Left colon (tissue), 2 donors: ENCODE results near the gene TSACC. TPM values are rescaled to one million over a fixed set of nuclear protein-coding genes. Genes with fewer than 3 reads are reported as not detected.
"Not testable (repeated sequence)": the region's sequence is repeated elsewhere in the genome, so short reads cannot be mapped to it uniquely, and the experiment has no call there.

Experiments used
- ATAC-seq: fragments of 200-7000 bp; cut with Tn5 transposase; one replicate; pipeline ENCODE4 v1.9.1; 2020; ENCODE audit warnings: mild to moderate bottlenecking, moderate library complexity
- DNase-seq, 2 donors: peaks; one replicate each; pipeline ENCODE4 v3.0.0-alpha.2; 2020
- intact Hi-C, 2 donors: fragments of 100-400 bp; cut with DNase I in 1 of 2; cut with micrococcal nuclease in 1 of 2; formaldehyde crosslinking; loops; one replicate each; pipeline versions ENCODE4 v1.11.2 to v1.14.0; 2022; cut with DNase I, micrococcal nuclease
- long read RNA-seq: library from polyadenylated mRNA; unstranded; transcript quantifications from one replicate; pipeline ENCODE4 v2.0.0, GENCODE V29; 2021
- total RNA-seq, 2 donors: library from RNA; stranded (reverse); fragmentation: NEBNext Ultra II Directional; extraction: Animal tissue kit (Norgen Biotek cat#: 25700); gene quantifications; one replicate each; pipeline ENCODE4 v1.2.1, GENCODE V29; 2021
- donor health status: DM: no; HTN: no; CAD: no.
- donor health status: DM: yes; HTN: yes; CAD: no.

TSACC gene
- not detected for total RNA-seq
- long read RNA-seq, result 0 reads

- intact Hi-C loops, result no loop called here
- DNase-seq (peak; percentile 99), ATAC-seq (peak; percentile 93)
Observed at GRCh38 chr1:156338180-156338976, at the start of gene TSACC, which contains the start of gene CCT3. TSACC (plus strand) TSS chr1:156338526; CDS start chr1:156339758, 1,232 bp downstream. CCT3 (minus strand) TSS chr1:156338292; CDS start chr1:156338184, 108 bp downstream.

GRCh38 chr1:156289857-156290256 is 48.5 kb upstream of the TSACC start:
- intact Hi-C loops, result no loop called here
- ATAC-seq (no peak), DNase-seq (no peak)

DNA sequence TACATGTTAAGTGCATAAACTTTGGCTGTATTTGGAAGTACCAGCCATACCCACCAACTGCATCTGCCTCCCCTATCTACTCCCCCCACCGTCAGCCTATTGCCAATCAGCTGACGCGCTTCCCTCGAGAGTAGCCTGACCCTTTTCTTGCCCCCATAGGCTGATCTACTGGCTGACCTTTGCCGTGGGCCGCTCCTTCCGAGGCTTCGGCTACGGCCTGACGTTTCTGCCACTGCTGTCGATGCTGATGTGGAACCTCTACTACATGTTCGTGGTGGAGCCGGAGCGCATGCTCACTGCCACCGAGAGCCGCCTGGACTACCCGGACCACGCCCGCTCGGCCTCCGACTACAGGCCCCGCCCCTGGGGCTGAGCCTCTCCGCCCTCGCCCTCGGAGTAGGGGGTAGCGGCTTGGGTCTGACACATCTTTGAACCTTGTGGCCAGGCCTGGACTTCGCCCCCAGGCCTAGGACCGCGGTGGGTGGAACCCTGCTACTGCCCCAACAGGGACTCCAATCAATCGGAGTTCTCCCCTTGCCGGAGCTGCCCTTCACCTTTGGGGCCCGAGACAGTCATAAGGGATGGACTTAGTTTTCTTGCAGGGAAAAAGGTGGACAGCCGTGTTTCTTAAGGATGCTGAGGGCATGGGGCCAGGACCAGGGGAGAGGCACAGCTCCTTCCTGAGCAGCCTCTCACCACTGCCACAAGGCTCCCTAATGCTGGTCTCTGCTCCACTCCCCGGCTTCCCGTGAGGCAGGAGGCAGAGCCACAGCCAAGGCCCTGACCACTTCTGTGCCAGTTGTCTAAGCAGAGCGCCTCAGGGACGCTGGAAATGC is 46.9 kb upstream of the TSACC start:
- peak; percentile 95 for ATAC-seq
- DNase-seq, result peak; percentile 93 to 94
- intact Hi-C loops, result no loop called here

- DNase-seq (no peak), ATAC-seq (no peak)
- intact Hi-C loops, result no loop called here
Observed at GRCh38 chr1:156293098-156293434, 45.3 kb upstream of the TSACC start.

- intact Hi-C loops, result no loop called here
- no peak for DNase-seq
- ATAC-seq, result no peak
Observed at GRCh38 chr1:156293895-156294294, 44.4 kb upstream of the TSACC start.

DNA sequence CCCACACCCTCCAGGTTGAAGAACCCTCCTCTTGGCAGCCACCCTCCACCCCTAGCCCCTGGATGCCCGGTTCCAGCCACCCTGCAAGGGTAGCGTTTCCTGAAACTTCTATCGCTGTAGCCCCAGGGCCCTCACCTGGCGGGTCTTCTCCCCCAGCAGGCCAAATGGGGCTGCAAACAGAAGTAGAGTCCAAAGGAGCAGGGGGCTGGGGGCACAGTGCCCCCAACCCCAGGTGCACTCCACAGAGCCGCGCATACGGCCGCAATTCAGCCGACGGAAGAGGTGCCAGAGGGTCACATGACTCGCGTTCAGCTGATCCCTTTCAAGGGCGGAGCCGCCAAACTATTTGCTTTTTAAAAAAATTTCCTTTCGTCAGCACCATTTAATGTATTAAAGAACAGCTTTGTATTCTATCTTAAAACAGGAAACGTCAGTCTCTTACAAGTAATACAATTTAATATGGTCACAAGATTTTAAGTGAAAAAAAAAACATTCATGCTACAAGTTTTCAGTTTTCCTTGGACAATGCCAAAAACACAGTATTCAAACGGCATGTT is 42.9 kb upstream of the TSACC start, which contains the start of gene GLMP:
TSS of gene GLMP (minus strand) at position 289 of the 557 bp plus-strand sequence. CDS start at position 255, 34 bp downstream.
- intact Hi-C loops, result no loop called here
- DNase-seq, result peak; percentile 69 to 84
- ATAC-seq, result peak; percentile 62

DNA sequence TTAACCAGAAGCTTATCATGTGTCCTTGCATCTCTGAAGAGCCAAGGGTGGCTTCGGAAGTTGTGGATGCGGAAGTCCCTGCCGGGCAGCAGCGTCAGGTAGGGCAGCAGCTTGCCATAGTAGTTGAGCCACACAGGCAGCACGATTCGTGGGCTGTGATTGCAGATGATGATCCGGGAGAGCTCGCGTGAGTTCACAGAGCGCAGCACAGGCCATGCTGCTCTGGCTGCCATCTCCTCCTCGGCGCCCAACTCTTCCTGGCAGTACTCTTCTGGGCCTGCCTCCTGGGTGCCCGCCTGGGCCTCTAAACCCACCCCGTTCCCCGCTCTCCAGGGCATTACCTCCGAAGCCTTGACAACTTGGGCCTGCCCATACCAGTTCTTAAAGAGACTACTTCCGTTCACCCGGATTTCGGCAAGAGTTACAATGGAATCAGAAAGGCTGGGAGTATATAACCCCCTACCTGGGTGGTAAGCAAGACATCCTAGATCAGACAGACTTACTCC is 39.4 kb upstream of the TSACC start, which contains the start of gene VHLL:
TSS of gene VHLL (minus strand) at position 456 of the 506 bp plus-strand sequence. CDS start at position 338, 118 bp downstream.
- ATAC-seq, result no peak
- intact Hi-C loops, result no loop called here

DNA sequence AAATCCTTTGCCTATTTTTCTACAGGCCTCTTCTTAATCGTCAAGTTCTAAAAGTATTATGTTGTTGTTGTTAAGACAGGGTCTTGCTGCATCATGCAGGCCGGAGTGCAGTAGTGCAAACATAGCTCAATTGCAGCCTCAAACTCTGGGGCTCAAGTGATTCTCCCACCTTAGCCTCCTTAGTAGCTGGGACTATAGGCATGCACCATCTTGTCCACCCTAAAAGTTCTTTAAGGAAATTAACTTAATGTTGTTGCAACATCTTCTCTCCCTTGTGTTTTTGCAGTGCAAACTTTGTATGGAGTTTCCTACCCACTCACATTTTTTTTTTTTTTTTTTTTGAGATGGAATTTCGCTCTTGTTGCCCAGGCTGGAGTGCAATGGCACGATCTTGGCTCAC is 35.1 kb upstream of the TSACC start:
- ATAC-seq (no peak), DNase-seq (no peak)
- intact Hi-C loops, result no loop called here

More for the DNA sequence above, 39.4 kb upstream of the TSACC start, which contains the start of gene VHLL:
- DNase-seq, result no peak

- intact Hi-C loops, result no loop called here
- ATAC-seq (no peak), DNase-seq (no peak)
Observed at GRCh38 chr1:156305215-156305614, 33.1 kb upstream of the TSACC start.

GRCh38 chr1:156308078-156308477 is 30.2 kb upstream of the TSACC start:
- intact Hi-C loops, result no loop called here
- no peak for ATAC-seq
- no peak for DNase-seq

GRCh38 chr1:156310962-156311361 is 27.4 kb upstream of the TSACC start:
- intact Hi-C loops, result no loop called here
- ATAC-seq, result peak; percentile 25
- DNase-seq, result no peak

DNA sequence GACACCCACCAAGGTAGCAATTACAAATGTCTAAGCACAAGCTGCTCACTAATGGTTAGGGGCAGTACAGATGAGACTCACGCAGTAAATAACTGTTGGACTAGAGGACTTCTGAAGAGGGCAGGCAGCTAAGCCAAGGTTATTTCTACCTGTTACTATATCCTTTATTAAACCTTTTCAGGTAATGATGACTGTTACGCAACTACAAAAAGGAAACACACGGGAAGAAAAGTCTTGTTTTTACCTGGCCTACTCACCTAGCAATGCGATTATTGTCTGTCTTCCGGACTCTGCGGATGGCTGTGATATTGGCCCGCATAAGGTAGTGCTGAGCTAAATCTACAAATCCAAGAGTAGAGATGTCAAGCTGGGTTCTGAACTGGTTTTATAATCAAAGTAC is 21.4 kb upstream of the TSACC start:
- intact Hi-C loops, result no loop called here
- DNase-seq (no peak), ATAC-seq (no peak)

DNA sequence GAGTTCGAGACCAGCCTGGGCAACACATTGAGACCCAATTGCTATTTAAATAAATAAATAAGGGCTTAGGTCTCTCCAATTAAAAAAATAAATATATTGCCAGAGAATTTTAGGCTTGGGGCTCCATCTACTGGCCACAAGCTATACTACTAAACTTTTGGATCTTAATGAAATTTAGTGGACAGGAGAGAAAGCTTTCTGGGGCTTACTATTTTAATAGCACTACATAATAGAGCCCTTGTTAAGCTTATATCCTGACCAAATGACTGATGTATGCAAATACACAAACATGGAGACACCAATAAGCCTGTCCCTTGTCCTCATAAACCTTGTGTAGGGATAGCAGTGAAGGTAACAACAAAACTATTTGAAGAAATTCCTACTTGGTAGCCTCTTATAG is 18.7 kb upstream of the TSACC start:
- intact Hi-C loops, result no loop called here
- ATAC-seq (no peak), DNase-seq (no peak)

DNA sequence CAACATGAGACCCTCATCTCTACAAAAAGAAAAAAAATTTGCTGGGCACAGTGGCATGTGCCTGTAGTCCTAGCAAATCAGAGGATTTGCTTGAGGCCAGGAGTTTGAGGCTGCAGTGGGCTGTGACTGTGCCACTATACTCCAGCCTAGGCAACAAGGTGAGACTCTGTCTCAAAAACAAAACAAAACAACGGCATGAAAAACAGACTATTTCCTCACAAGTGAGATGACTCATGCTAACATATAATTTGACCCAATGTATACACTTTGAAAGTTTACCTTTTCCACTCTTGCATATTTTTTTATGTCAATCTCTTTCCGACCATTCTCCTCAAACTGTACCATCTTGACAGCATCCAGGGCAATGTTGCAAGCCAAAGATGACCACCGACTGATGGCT is 17.8 kb upstream of the TSACC start:
- no peak for DNase-seq
- intact Hi-C loops, result no loop called here
- ATAC-seq, result no peak

DNA sequence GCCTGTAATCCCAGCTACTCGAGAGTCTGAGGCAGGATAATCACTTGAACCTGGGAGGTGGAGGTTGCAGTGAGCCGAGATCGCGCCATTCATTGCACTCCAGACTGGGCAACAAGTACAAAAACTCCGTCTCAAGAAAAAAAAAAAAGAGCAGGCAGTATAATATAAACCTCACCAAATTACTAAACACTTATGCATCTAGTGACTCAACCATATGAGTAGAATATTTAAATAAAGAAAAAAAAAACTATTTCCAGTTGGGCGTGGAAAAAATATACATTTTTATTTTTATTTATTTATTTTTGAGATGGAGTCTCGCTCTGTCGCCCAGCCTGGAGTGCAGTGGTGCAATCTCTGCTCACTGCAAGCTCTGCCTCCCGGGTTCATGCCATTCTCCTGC is 15.1 kb upstream of the TSACC start:
- intact Hi-C loops, ATAC-seq, DNase-seq: not testable (repeated sequence)

GRCh38 chr1:156336242-156336641 is 2.1 kb upstream of the TSACC start:
- no peak for ATAC-seq
- intact Hi-C loops, result no loop called here
- DNase-seq, result no peak

DNA sequence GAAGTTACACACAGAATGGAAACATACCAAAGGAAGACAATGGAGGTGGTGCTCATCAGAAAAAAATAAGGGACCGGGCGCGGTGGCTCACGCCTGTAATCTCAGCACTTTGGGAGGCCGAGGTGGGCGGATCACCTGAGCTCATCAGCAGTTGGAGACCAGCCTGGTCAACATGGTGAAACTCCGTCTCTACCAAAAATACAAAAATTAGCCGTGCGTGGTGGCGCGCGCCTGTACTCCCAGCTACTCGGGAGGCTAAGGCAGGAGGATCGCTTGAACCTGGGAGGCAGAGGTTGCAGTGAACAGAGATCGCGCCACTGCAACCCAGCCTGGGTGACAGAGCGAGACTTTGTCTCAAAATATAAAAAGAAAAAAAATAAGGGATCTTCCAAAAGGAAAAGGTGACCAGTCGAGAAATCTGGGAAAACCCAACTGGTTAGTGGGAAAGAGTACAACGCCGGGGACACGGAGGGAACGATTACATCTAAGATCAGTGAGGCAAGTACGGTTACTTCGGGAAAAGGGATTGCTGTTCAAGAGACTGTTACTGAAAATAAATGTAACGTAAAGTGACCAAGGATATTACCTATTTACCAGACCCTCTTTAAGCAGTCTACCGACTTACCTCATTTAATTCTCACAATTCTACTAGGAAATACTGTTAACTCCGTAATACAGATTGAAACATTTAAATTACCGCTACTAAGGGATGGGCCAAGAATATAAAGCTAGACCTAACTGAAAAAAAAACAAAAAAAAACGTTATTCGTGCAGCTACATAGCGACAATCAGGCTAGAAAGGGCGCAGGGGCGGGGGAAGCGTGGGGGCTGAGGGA is 1.1 kb upstream of the TSACC start:
- DNase-seq, result peak in 1 of 2 donors; percentile 11
- ATAC-seq, result no peak
- intact Hi-C loops, result no loop called here

DNA sequence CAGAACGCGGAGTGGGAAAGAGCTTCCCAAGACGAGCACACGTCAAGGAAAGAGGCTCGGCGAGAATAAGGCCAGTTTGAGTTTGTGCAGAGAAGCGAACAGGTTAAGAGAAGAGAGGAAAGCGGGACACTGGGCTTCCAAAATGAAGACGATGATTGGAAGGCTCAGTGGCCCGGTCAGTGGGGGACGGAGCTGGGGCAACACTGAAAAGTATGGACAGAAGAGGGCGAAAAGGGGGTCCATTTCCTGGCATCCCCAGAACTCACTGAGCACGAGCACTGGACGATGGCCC is 492 bp upstream of the TSACC start:
- DNase-seq (no peak), ATAC-seq (peak; percentile 17)
- intact Hi-C loops, result no loop called here
